Stimulated activated CD8-positive, alpha-beta memory T cell treated with anti-CD3 and anti-CD28 coated beads, Interleukin-15, amount 100 ng/mL, for 48 hours (primary cell): ENCODE measurements around the gene DENND2C.

ENCODE experiments used
- DNase-seq, 2 donors: peaks; one replicate each; pipeline ENCODE4 v3.0.0-alpha.2; 2020; ENCODE audit warnings: low read depth in 2 of 2

DENND2C gene

DNA sequence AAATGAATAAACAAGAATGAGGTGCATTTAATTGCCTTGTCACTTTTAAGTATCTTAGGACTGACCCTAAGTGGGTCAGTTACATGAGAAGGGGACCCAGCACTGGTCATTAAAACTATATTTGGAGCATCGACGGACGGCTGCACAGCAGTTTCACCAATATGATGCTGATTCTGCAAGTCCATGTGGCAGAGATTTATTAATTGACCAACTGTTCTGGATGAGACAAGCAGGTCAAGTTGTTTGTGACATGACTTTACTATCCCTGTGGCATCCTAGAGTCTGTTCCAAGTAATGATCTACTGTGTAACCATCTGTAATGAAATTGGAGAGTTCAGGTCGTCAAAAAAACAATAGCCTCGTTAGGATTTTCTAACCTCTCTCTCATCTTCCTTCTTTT, 16.0 kb upstream of the DENND2C start:
- DNase-seq, result no peak

DNA sequence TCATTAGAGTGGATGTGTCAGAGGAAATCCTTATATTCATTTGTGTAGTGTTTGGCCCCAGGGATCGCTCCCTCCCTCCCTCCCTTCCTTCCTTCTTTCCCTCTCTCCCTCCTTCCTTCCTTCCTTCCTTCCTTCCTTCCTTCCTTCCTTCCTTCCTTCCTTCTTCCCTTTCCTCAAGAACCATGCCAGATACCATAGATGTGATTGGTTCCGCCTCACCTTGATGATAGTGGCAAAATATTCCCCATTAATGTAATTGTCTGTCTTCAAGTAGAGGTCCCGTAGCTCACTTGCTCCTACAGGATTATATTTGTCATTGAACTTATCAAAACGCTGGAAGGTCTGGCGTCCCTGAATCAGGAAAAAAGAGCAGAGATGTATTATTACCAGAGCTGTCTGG, 7.8 kb upstream of the DENND2C start:
- no peak for DNase-seq

GRCh38 chr1:114676115-114676514, 6.3 kb upstream of the DENND2C start:
- DNase-seq, result no peak

DNA sequence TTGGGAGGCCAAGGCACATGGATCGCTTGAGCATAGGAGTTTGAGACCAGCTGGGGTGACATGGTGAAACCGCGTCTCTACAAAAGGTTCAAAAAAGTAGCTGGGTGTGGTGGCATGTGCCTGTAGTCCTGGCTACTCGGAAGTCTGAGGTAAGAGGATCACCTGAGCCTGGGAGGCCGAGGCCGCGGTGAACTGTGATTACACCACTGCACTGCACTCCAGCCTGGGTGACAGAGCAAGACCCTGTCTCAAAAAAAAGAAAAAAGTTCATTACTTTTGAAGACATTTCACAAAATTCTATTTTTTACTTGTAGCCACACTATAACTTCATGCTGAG, 2.1 kb upstream of the DENND2C start:
- DNase-seq, result no peak

DNA sequence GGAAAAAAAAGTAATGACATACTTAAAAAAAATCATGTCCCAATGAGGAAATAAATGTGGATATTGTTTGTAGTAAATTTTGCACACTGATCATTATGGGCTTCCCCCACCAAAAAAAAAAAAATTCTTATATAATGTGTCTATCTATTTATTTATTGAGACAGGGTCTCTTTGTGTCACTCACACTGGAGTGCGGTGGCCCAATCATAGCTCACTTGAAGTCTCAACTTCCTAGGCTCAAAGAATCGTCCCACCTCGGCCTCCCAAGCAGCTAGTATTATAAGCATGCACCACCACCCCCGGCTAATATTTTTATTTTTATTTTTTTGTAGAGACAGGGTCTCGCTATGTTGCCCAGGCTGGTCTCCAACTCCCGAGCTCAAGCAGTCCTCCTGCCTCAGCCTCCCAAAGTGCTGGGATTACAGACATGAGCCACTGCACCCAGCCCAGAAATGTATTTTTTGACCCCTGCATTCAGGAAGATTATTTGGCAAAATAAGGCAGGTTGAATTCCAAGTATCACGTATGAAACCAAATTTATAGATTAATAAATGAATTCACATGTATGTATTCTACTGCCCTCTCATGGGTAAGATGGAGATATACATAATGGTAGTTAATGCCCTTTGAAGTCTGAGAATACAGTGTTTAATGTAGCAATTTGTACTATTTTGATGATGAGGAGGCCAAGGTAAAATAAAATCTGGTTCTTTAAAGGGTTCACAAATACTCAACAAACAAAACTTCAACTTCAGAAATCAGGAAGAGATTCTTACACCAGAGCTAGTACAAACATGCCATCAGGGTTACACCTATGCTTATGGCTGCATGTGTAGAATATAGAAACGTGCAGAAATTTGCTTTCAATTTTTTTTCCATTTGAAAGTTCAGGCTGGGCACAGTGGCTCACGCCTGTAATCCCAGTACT, 1.4 kb upstream of the DENND2C start:
- DNase-seq, result no peak

- peak; percentile 79 to 83 for DNase-seq
Observed at GRCh38 chr1:114670083-114671010, 498 bp upstream of the DENND2C start.

- no peak for DNase-seq
Observed at GRCh38 chr1:114668784-114669561, 876 bp downstream of the DENND2C start.

- DNase-seq, result no peak
Observed at GRCh38 chr1:114668373-114668772, 1.5 kb downstream of the DENND2C start.

GRCh38 chr1:114666954-114667353, 2.9 kb downstream of the DENND2C start:
- DNase-seq, result no peak

DNA sequence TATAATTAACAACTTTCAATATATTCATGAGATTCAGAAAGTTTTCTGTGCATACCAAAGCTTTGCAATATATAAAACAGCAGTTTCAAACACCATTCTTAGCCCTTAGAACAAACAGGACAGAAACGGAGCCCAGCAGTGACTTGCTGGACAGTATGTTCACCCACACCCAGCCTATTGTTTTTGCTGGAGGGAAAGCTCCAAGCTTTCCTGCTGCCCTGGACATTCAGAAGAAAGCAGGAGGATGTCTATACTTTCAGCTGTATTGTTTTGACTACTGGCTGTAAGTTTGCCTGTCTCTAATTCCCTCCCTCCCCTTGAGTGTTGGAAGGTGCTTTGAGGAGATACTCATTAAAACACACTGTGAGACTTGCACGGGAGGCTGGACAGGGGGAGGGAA, 9.6 kb downstream of the DENND2C start:
- DNase-seq, result no peak

DNA sequence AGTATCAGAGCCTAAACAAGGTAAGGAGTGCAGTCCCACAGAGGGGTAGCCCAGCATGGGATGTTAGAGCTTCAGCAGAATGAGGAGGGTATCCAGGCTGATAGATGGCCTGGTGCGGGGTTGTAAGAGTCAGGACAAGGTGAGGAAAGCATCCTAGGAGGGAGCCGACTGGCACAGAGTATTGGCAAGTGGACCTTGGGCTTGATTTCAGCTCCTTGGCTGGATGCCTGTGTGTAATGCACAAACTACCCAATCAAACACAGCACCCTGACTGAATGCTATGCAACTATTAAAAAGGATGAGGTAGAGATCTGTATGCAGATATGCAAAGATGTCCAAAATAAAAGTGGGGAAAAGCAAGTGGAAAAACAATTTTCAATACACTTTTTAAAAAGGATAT, 18.0 kb downstream of the DENND2C start:
- DNase-seq, result no peak

- no peak for DNase-seq
Observed at GRCh38 chr1:114648503-114648902, 21.3 kb downstream of the DENND2C start.

- DNase-seq, result no peak
Observed at GRCh38 chr1:114641377-114641776, 28.5 kb downstream of the DENND2C start.

DNA sequence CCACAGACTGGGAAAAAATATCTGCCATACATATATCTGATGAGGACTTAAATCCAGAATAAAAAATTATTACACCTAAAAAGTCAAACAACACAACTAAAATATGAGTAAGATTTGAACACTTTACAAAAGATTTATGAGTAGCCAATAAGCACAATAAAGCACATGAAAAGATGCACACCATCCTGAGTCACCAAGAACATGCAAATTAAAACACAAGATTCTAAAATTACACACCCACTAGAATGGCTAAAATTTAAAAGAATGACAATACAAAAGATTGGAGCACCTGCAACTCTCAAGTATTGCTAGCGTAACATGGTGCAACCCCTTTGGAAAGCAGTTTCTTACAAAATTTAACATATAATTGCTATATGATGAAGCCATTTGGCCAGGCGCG, 30.9 kb downstream of the DENND2C start:
- no peak for DNase-seq

GRCh38 chr1:114632427-114632826, 37.4 kb downstream of the DENND2C start:
- DNase-seq, result no peak

DNA sequence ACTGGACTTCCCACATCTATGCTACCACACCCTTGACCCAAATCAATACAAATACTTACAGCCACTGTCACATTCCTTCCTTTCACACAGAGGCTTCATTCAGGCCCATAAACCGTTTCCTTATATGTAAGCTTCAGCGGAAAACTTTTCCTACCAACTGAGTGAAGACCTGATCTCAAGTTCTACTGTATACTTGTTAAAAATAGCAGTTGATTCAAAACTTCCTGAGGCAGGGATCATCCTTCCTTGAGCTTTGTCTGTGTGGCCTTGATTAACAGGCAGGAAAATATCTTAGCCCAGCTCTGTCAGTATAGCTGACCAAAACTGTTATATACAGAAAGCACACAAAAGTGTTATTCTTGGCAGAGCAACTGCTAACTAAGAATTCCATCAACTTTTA, 42.7 kb downstream of the DENND2C start:
- no peak for DNase-seq

- no peak for DNase-seq
Observed at GRCh38 chr1:114623364-114623763, 46.5 kb downstream of the DENND2C start.

DNA sequence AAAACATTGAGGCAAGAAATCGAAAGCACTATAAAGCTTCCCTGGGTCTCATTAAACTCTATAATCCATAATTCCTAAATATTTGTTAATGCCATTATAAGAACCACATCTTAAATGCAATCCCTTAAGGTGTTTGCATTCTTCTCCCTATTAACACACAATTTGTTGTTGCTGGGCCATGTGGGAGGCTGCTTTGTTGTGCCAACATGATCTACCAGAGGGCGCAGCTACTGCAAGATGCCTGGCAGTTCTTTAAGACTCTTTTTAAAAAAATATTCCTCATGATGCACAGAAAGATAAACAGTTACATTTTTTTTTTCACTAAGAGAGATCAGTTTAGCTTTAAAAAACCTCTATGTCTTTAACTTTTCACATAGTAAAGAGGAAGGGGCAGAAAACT, 49.4 kb downstream of the DENND2C start:
- DNase-seq, result no peak

- no peak for DNase-seq
Observed at GRCh38 chr1:114618606-114619005, 51.2 kb downstream of the DENND2C start.

- DNase-seq, result no peak
Observed at GRCh38 chr1:114610546-114611245, 59.2 kb downstream of the DENND2C start.

- no peak for DNase-seq
Observed at GRCh38 chr1:114609826-114610225, 60.0 kb downstream of the DENND2C start.
